ENCODE results near the gene PAGE3. TPM values are rescaled to one million over a fixed set of nuclear protein-coding genes. Genes with fewer than 3 reads are reported as not detected.

Gene PAGE3
- total RNA-seq, 2 experiments from 2014 or later: not detected

Other genes with a start within 250 kb of the PAGE3 start
- not detected for gene ALAS2, start 233.9 kb downstream of the PAGE3 start, total RNA-seq
- gene PAGE2B, start 189.9 kb downstream of the PAGE3 start, total RNA-seq: under 1 TPM; 0.48 to 0.86 TPM
- not detected for gene PAGE2, start 175.9 kb downstream of the PAGE3 start, total RNA-seq
- under 1 TPM in 1 of 2 experiments, not detected in 1; 0.47 TPM for gene PAGE5, start 44.6 kb downstream of the PAGE3 start, total RNA-seq
- 10 to 100 TPM; 17.4 to 17.8 TPM for gene MAGEH1, start 187.2 kb upstream of the PAGE3 start, total RNA-seq
- gene USP51, start 224.9 kb upstream of the PAGE3 start, total RNA-seq: 1 to 10 TPM; 1.0 to 1.1 TPM

All from activated naive CD4-positive, alpha-beta T cell treated with anti-CD3 and anti-CD28 coated beads for 36 hours (primary cell).